NT2/D1 (cell line): Measurements from ENCODE around the gene SCUBE2.

Experiments used
- SUZ12 ChIP-seq: IDR thresholded peaks from 2 replicates; pipeline ENCODE4 v1.6.1; 2011; ENCODE audit not compliant: insufficient read length, insufficient read depth; ENCODE audit errors: extremely low read depth
- ZNF274 ChIP-seq: IDR thresholded peaks from 2 replicates; pipeline ENCODE4 v1.6.1; 2011; ENCODE audit warnings: mild to moderate bottlenecking, low read depth, low read length

DNA sequence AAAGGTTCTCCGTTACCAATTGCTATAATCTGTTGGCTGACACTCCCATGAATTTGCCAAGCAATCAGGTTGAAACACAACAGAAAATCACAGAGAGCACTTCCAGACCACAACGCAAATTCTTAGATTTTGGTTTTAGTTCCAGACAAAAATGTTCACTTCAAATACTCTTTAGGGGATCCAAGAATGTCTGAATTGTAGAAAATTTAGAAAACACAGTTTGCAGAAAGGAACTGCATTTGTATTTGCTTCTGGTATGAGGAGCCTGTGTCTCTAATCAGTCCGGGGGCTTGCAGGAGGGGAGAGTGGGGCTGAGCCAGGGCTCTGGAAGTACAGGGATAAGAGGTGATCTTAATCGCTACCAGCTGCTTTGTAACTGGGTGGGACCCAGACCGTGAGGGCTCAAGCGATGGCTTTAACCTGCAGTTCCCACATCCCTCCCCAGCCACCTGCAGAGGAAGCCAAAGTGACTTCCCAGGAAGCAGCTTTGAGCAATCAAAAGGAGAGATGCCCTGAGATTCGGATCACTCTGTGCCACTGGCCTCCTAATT lies 18.7 kb downstream of the SCUBE2 start:
- no peak for TF ChIP-seq SUZ12
- TF ChIP-seq ZNF274 = no peak
